Upper lobe of left lung (tissue), 6 donors: ENCODE data around the gene SAPCD1. TPM values are rescaled to one million over a fixed set of nuclear protein-coding genes. Genes with fewer than 3 reads are reported as not detected.
A peak's percentile ranks its signal among the peaks of the same experiment; 100 is the strongest.

Source experiments
- ATAC-seq, 2 donors: fragments of 200-7000 bp; cut with Tn5 transposase; one replicate each; pipeline ENCODE4 v1.9.1; 2022; ENCODE audit warnings: mild to moderate bottlenecking in 2 of 2, moderate library complexity in 2 of 2; ENCODE audit not compliant: low FRiP score in 2 of 2
- DNase-seq, 2 donors: peaks; one replicate each; pipeline ENCODE4 v3.0.0-alpha.2; 2019 to 2020
- H3K27ac ChIP-seq, 4 donors: fragments of 200-600 bp; sonication (generic); one replicate each; pipeline ENCODE4 v1.5.1; 2016 to 2019
- H3K27me3 ChIP-seq, 4 donors: fragments of 200-600 bp; sonication (generic); one replicate each; pipeline ENCODE4 v1.5.1; 2017 to 2019
- H3K36me3 ChIP-seq, 4 donors: fragments of 200-600 bp; sonication (generic); one replicate each; pipeline ENCODE4 v1.5.1; 2016 to 2019
- H3K4me1 ChIP-seq, 4 donors: fragments of 200-600 bp; sonication (generic); one replicate each; pipeline ENCODE4 v1.5.1; 2018 to 2019
- H3K4me3 ChIP-seq, 4 donors: fragments of 200-600 bp; sonication (generic); one replicate each; pipeline ENCODE4 v1.5.1; 2017 to 2019; ENCODE audit warnings: mild to moderate bottlenecking in 2 of 4, moderate library complexity in 1 of 4
- H3K9me3 ChIP-seq, 4 donors: fragments of 200-600 bp; sonication (generic); one replicate each; pipeline ENCODE4 v1.5.1; 2018 to 2019
- CTCF ChIP-seq, 6 experiments: fragments of 450-650 bp in 4 of 6; fragments of 200-600 bp in 2 of 6; sonication (generic) in 2 of 6; IDR thresholded peaks; one replicate each; pipeline ENCODE4 v1.5.1; 2016 to 2019; ENCODE audit warnings: antibody characterized with exemption in 6 of 6
- EP300 ChIP-seq, 4 donors: sonication (generic); formaldehyde crosslinking; IDR thresholded peaks; one replicate each; pipeline ENCODE4 v1.5.1; 2017; ENCODE audit warnings: antibody characterized with exemption in 4 of 4, control low read depth in 2 of 4
- POLR2A ChIP-seq, 4 donors: fragments of 450-650 bp; IDR thresholded peaks; one replicate each; pipeline ENCODE4 v1.5.1; 2016 to 2017; ENCODE audit warnings: antibody characterized with exemption in 4 of 4, mild to moderate bottlenecking in 2 of 4
- POLR2AphosphoS5 ChIP-seq, 2 donors: sonication (generic); formaldehyde crosslinking; IDR thresholded peaks; one replicate each; pipeline ENCODE4 v1.5.1; 2017; ENCODE audit warnings: antibody characterized with exemption in 2 of 2
- WGBS, 2 donors: methylation state at CpG; one replicate each; pipeline ENCODE4 v1.1.5; 2017 to 2018; 5-methylcytosine and 5-hydroxymethylcytosine counted together
- total RNA-seq, 6 donors: library from RNA; depleted of rRNA in 4 of 6; stranded (reverse); fragments of >200 nt in 4 of 6; gene quantifications; one replicate each; pipeline versions ENCODE4 v1.1.0 to v1.2.1, GENCODE V29; 2016 to 2021
- donor health status: DM: no; HTN: no; CAD: no; lungs with moderate emphysema.
- donor health status: DM: no; HTN: yes; CAD: no; lungs with severe emphysema.

SAPCD1 gene
- total RNA-seq, 6 donors from 2014 or later: 1.1 to 15.7 (median 5.3) TPM

GRCh38 chr6:31734247-31734820 is 28.1 kb upstream of the SAPCD1 start:
- ATAC-seq: no peak
- Histone ChIP-seq H3K27ac (peak overlapping the region; percentile 90 to 99 (median 98)), H3K4me3 (peak overlapping the region; percentile 68 to 93 (median 73)), H3K4me1 (peaks cover 53 to 81% (median 66%) of the 10 kb centered on the region in 4 donors), H3K27me3 (no peaks in the 10 kb centered on the region), H3K9me3 (no peaks in the 10 kb centered on the region), H3K36me3 (peaks cover 20 to 40% (median 38%) of the 10 kb centered on the region in 4 donors)
- 3% methylated on average over 2 of the region's 2 CpGs; no CpG with 5 or more reads in 1 of the 2 donors for WGBS, 2 donors
- no peak for DNase-seq
- TF ChIP-seq EP300 (IDR thresholded peaks at IDR 0.05) (no peak), CTCF (IDR thresholded peaks at IDR 0.05) (no peak), POLR2A (IDR thresholded peaks at IDR 0.05) (no peak), POLR2AphosphoS5 (IDR thresholded peaks at IDR 0.05) (no peak)

- Histone ChIP-seq H3K4me1 (peaks cover 56 to 84% (median 69%) of the 10 kb centered on the region in 4 donors), H3K9me3 (no peaks in the 10 kb centered on the region), H3K4me3 (peak overlapping the region; percentile 68 to 93 (median 73)), H3K27me3 (no peaks in the 10 kb centered on the region), H3K36me3 (peaks cover 20 to 40% (median 38%) of the 10 kb centered on the region in 4 donors), H3K27ac (peak overlapping the region; percentile 90 to 99 (median 98))
- peak in 2 of 4 donors; percentile 40 to 62 for TF ChIP-seq EP300 (IDR thresholded peaks at IDR 0.05)
- TF ChIP-seq POLR2A (IDR thresholded peaks at IDR 0.05): peak in 2 of 4 donors; percentile 56 to 73
- TF ChIP-seq CTCF (IDR thresholded peaks at IDR 0.05): no peak
- TF ChIP-seq POLR2AphosphoS5 (IDR thresholded peaks at IDR 0.05): peak; percentile 90 to 93
- ATAC-seq (peak; percentile 18 to 44), DNase-seq (peak in 1 of 2 donors; percentile 83)
- WGBS, 2 donors: 0 to 1% methylated on average over 18 of the region's 18 CpGs
These were observed 27.5 kb upstream of the SAPCD1 start for GRCh38 chr6:31734821-31735406.

GRCh38 chr6:31736021-31736767 is 26.3 kb upstream of the SAPCD1 start, which contains the start of gene CLIC1:
Gene CLIC1, minus strand, starts transcription at chr6:31736530. Its CDS starts 230 bp downstream, at chr6:31736300.
- Histone ChIP-seq H3K27me3 (no peaks in the 10 kb centered on the region), H3K4me1 (peaks cover 58 to 80% (median 67%) of the 10 kb centered on the region in 4 donors), H3K36me3 (peaks cover 20 to 32% (median 30%) of the 10 kb centered on the region in 4 donors), H3K9me3 (no peaks in the 10 kb centered on the region), H3K4me3 (peak within 1 kb of the TSS; percentile 68 to 93 (median 73)), H3K27ac (peak within 1 kb of the TSS; percentile 90 to 99 (median 98))
- peak in 1 of 4 donors; percentile 23 for TF ChIP-seq EP300 (IDR thresholded peaks at IDR 0.05)
- TF ChIP-seq POLR2AphosphoS5 (IDR thresholded peaks at IDR 0.05): peak; percentile 97 to 99
- peak in 3 of 4 donors; percentile 77 to 96 (median 94) for TF ChIP-seq POLR2A (IDR thresholded peaks at IDR 0.05)
- TF ChIP-seq CTCF (IDR thresholded peaks at IDR 0.05): no peak
- ATAC-seq (peak; percentile 78 to 86), DNase-seq (peak; percentile 91 to 93)
- 1 to 2% methylated on average over 20 to 23 of the region's 24 CpGs for WGBS, 2 donors

- no peaks in the 10 kb centered on the region for H3K27me3 ChIP-seq
- H3K4me3 ChIP-seq: peak overlapping the region; percentile 68 to 93 (median 73)
- DNase-seq: peak in 1 of 2 donors; percentile 55
- H3K4me1 ChIP-seq: peaks cover 58 to 76% (median 63%) of the 10 kb centered on the region in 4 donors
- WGBS, 2 donors: 24 to 42% methylated on average over 10 of the region's 10 CpGs
- ATAC-seq: no peak
- H3K36me3 ChIP-seq: peaks cover 15 to 25% (median 24%) of the 10 kb centered on the region in 4 donors
- no peaks in the 10 kb centered on the region for H3K9me3 ChIP-seq
- TF ChIP-seq CTCF (IDR thresholded peaks at IDR 0.05) (no peak), EP300 (IDR thresholded peaks at IDR 0.05) (no peak), POLR2A (IDR thresholded peaks at IDR 0.05) (no peak), POLR2AphosphoS5 (IDR thresholded peaks at IDR 0.05) (no peak)
- peak overlapping the region; percentile 90 to 99 (median 98) for H3K27ac ChIP-seq
These were observed 25.6 kb upstream of the SAPCD1 start for GRCh38 chr6:31736768-31737314.
